DND-41 (cell line): ENCODE measurements around the gene MTG1.

Source experiments
- ATAC-seq: fragments of 200-7000 bp; cut with Tn5 transposase; 3 replicates; pipeline ENCODE4 v1.9.1; 2021; ENCODE audit warnings: low read depth; ENCODE audit not compliant: insufficient read depth
- DNase-seq: peaks from one replicate; pipeline ENCODE4 v3.0.0-alpha.2; 2020
- H2AFZ ChIP-seq: 2 replicates; pipeline ENCODE4 v1.6.0; 2012; ENCODE audit warnings: low read depth, low read length
- H3K27ac ChIP-seq: 2 replicates; pipeline ENCODE4 v1.5.1; 2012; ENCODE audit warnings: low read length, inconsistent platforms
- H3K27me3 ChIP-seq: fragments of 200-600 bp; sonication (generic); 2 replicates; pipeline ENCODE4 v1.6.0; 2012; ENCODE audit warnings: low read length, mild to moderate bottlenecking, inconsistent platforms; ENCODE audit not compliant: insufficient read depth, poor library complexity
- H3K36me3 ChIP-seq: 2 replicates; pipeline ENCODE4 v1.5.1; 2012; ENCODE audit warnings: low read length, inconsistent platforms; ENCODE audit not compliant: insufficient read depth
- H3K4me1 ChIP-seq: 2 replicates; pipeline ENCODE4 v1.5.1; 2012; ENCODE audit warnings: mild to moderate bottlenecking, low read length; ENCODE audit not compliant: insufficient read depth
- H3K4me2 ChIP-seq: 2 replicates; pipeline ENCODE4 v1.6.0; 2012; ENCODE audit warnings: mild to moderate bottlenecking, moderate library complexity, low read length, inconsistent platforms; ENCODE audit not compliant: insufficient read depth
- H3K4me3 ChIP-seq, 2 experiments: fragments of 200-600 bp in 1 of 2; shearing (Covaris generic) in 1 of 2; 2 replicates each; pipeline ENCODE4 v1.5.1; 2012 to 2016; ENCODE audit warnings: inconsistent platforms in 2 of 2, low read length in 2 of 2, mild to moderate bottlenecking in 2 of 2, low read depth in 1 of 2, moderate library complexity in 1 of 2
- H3K79me2 ChIP-seq: 2 replicates; pipeline ENCODE4 v1.6.0; 2012; ENCODE audit warnings: low read length, inconsistent platforms; ENCODE audit not compliant: insufficient read depth
- H3K9ac ChIP-seq: 2 replicates; pipeline ENCODE4 v1.6.0; 2012; ENCODE audit warnings: low read depth, mild to moderate bottlenecking, inconsistent platforms, low read length, moderate library complexity
- H3K9me3 ChIP-seq: 2 replicates; pipeline ENCODE4 v1.5.1; 2012; ENCODE audit warnings: low read length, moderate library complexity, mild to moderate bottlenecking, inconsistent platforms; ENCODE audit not compliant: insufficient read depth, severe bottlenecking
- H4K20me1 ChIP-seq: 2 replicates; pipeline ENCODE4 v1.6.0; 2012; ENCODE audit warnings: low read length; ENCODE audit not compliant: insufficient read depth
- EZH2 ChIP-seq: IDR thresholded peaks from 3 replicates; pipeline ENCODE4 v1.6.1; 2012; ENCODE audit warnings: borderline replicate concordance, low read depth, mild to moderate bottlenecking, moderate library complexity, low read length, inconsistent platforms; ENCODE audit not compliant: severe bottlenecking
- TF ChIP-seq, protein P1 (sequence below): IDR thresholded peaks from 2 replicates; pipeline ENCODE4 v1.5.1; 2012; ENCODE audit warnings: borderline replicate concordance, low read length, moderate library complexity, mild to moderate bottlenecking; ENCODE audit not compliant: poor library complexity, severe bottlenecking; ENCODE audit errors: extremely low read depth

Gene MTG1

DNA sequence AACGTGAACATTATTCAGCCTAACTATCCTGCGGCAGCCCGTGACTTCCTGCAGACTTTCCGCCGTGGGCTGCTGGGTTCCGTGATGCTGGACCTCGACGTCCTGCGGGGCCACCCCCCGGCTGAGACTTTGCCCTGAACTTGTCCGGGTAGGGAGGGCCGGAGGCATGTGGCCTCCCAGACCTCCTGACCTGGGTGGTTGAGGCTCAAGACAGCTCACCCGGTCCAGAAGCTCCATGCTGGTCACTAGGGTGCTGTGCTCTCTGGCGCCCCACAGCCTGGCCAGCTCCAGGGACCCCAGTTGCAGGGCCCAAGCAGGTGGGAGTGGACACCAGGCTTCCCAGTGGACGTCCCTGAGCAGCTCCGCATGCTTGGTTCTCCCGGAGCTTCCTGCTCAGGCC, 26.1 kb downstream of the MTG1 start:
- no peak overlapping the region for H3K27ac ChIP-seq
- no peak overlapping the region for H3K9ac ChIP-seq
- H3K4me1 ChIP-seq: no peaks in the 10 kb centered on the region
- no peaks in the 10 kb centered on the region; the same call in 1 of the 2 replicates for H4K20me1 ChIP-seq
- TF ChIP-seq EZH2: no peak
- TF ChIP-seq, protein P1, sequence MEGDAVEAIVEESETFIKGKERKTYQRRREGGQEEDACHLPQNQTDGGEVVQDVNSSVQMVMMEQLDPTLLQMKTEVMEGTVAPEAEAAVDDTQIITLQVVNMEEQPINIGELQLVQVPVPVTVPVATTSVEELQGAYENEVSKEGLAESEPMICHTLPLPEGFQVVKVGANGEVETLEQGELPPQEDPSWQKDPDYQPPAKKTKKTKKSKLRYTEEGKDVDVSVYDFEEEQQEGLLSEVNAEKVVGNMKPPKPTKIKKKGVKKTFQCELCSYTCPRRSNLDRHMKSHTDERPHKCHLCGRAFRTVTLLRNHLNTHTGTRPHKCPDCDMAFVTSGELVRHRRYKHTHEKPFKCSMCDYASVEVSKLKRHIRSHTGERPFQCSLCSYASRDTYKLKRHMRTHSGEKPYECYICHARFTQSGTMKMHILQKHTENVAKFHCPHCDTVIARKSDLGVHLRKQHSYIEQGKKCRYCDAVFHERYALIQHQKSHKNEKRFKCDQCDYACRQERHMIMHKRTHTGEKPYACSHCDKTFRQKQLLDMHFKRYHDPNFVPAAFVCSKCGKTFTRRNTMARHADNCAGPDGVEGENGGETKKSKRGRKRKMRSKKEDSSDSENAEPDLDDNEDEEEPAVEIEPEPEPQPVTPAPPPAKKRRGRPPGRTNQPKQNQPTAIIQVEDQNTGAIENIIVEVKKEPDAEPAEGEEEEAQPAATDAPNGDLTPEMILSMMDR: no peak
- peaks cover 62% of the 10 kb centered on the region for H3K36me3 ChIP-seq
- DNase-seq: no peak
- H2AFZ ChIP-seq: no peak overlapping the region
- peaks cover 11% of the 10 kb centered on the region; the same call in 1 of the 2 replicates for H3K79me2 ChIP-seq
- no peak overlapping the region for H3K4me3 ChIP-seq
- no peaks in the 10 kb centered on the region for H3K27me3 ChIP-seq
- no peak for ATAC-seq
- H3K9me3 ChIP-seq: peaks cover 30% of the 10 kb centered on the region
- H3K4me2 ChIP-seq: no peak overlapping the region

DNA sequence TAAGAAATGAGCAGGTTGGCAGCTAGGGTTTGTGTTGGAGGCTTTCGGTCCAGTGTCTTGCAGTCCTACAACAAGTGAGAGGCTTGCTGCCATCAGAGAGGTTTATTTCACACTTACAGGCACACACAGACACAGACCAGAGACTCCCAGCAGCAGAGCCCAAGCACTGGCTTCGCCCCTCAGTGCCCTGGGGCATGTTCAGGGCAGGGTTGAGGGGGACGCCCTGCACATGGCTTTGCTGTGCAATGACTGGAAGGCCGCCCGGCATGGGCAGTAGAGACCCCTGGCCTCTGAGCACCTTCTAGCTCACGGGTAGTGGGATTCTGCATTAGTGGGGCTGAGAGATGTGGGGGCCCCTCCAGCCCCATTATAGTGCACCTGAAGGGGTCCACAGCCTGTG, 26.6 kb downstream of the MTG1 start:
- no peak for ATAC-seq
- H3K79me2 ChIP-seq: peaks cover 5% of the 10 kb centered on the region; the same call in 1 of the 2 replicates
- peaks cover 57% of the 10 kb centered on the region for H3K36me3 ChIP-seq
- peaks cover 25% of the 10 kb centered on the region for H3K9me3 ChIP-seq
- no peaks in the 10 kb centered on the region for H3K4me1 ChIP-seq
- H2AFZ ChIP-seq: no peak overlapping the region
- H3K4me2 ChIP-seq: no peak overlapping the region
- no peaks in the 10 kb centered on the region; the same call in 1 of the 2 replicates for H4K20me1 ChIP-seq
- H3K27ac ChIP-seq: no peak overlapping the region
- no peak overlapping the region for H3K4me3 ChIP-seq
- no peaks in the 10 kb centered on the region for H3K27me3 ChIP-seq
- no peak overlapping the region for H3K9ac ChIP-seq
- DNase-seq: peak; percentile 4
- TF ChIP-seq EZH2: no peak
- TF ChIP-seq, protein P1: no peak

DNA sequence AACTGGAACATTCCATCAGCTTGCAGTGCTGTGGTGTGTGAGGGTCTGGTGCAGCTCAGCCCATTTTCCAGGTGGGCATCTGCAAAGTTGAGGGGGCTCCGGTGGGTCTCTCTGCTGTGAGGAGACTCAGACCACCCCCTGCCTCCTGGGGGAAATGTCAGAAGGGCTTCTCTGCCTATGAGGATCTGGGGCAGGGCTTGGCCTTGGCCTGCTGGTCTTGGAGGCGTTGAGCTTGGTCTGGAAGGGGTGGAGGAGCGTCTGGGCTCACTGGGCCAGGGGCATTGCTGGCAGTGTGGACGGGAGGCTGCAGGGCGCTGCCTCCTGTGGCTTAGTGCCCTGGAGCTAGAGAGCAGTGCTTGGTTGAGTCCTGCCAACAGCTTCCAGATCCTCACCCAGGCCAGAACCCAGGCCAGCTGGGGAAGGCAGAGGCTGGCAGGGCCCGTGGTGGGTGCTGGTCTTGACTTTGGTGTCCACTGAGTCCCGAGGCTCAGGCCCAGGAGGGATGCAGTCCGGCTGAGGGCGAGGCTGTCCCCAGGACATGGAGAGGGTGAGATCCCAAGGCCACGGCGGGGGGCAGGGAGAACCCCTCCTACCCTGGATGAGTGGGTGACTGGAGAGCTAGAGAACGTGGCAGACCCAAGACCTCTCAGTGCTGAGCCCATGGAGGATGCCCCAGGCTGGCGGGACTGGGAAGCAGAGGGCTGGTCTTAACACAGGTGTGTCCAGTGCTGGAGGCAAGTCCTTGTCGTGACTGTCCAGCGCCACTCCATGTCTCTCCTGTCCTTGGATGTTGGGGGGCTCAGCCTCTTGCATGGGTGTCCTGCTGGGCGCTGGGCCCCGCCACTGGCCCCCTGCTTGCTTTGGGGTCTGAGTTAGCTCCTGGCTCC, 27.6 kb downstream of the MTG1 start:
- DNase-seq: no peak
- H3K27me3 ChIP-seq: no peaks in the 10 kb centered on the region

More for the DNA sequence above, 27.6 kb downstream of the MTG1 start:
- Histone ChIP-seq H3K79me2 (0 out of 2 replicates have a peak, but pooled peaks cover 4% of the 10 kb centered on the region), H3K4me3 (no peak overlapping the region), H3K27ac (no peak overlapping the region), H3K36me3 (peaks cover 51% of the 10 kb centered on the region), H3K9ac (no peak overlapping the region), H3K9me3 (peaks cover 19% of the 10 kb centered on the region), H3K4me2 (no peak overlapping the region), H3K4me1 (no peaks in the 10 kb centered on the region), H4K20me1 (no peaks in the 10 kb centered on the region; the same call in 1 of the 2 replicates), H2AFZ (no peak overlapping the region)
- no peak; the same call in 2 of the 3 replicates for ATAC-seq
- no peak for TF ChIP-seq EZH2
- TF ChIP-seq, protein P1: no peak
